Adrenal gland (tissue), 12 donors: ENCODE results near the gene HAUS2. TPM values are rescaled to one million over a fixed set of nuclear protein-coding genes. Genes with fewer than 3 reads are reported as not detected.

Source experiments
- DNase-seq, 7 donors: peaks; one replicate each; pipeline ENCODE4 v3.0.0-alpha.2; 2019 to 2020
- H3K27ac ChIP-seq, 5 donors: fragments of 200-600 bp; sonication (generic) in 4 of 5; 1 replicate in 3 of 5; 2 replicates in 2 of 5; pipeline versions ENCODE4 v1.5.1 to v1.8.0; 2016 to 2020; ENCODE audit warnings: mild to moderate bottlenecking in 1 of 5
- H3K27me3 ChIP-seq: fragments of 200-600 bp; 2 replicates; pipeline ENCODE4 v1.8.0; 2021
- H3K36me3 ChIP-seq, 2 donors: fragments of 200-600 bp; replicated peaks in 1 of 2; 1 replicate in 1 of 2; 2 replicates in 1 of 2; pipeline versions ENCODE4 v1.5.1 to v1.8.0; 2018 to 2022
- H3K4me1 ChIP-seq, 2 donors: fragments of 200-600 bp; replicated peaks in 1 of 2; 1 replicate in 1 of 2; 2 replicates in 1 of 2; pipeline versions ENCODE4 v1.5.1 to v1.8.0; 2018 to 2021
- H3K4me3 ChIP-seq, 4 donors: fragments of 200-600 bp; sonication (generic) in 3 of 4; one replicate each; pipeline ENCODE4 v1.5.1; 2016 to 2018
- H3K9me3 ChIP-seq, 3 donors: fragments of 200-600 bp; sonication (generic) in 1 of 3; replicated peaks in 1 of 3; 1 replicate in 2 of 3; 2 replicates in 1 of 3; pipeline versions ENCODE4 v1.5.1 to v1.8.0; 2016 to 2021
- POLR2A ChIP-seq, 2 donors: fragments of 450-650 bp; IDR thresholded peaks; one replicate each; pipeline ENCODE4 v1.6.1; 2017; ENCODE audit warnings: antibody characterized with exemption in 2 of 2, mild to moderate bottlenecking in 2 of 2, moderate library complexity in 1 of 2
- WGBS, 4 donors: extraction: QIAGEN DNeasy Blood & Tissue Kit in 2 of 4; methylation state at CpG; one replicate each; pipeline versions ENCODE4 v1.1.5 to v1.1.7; 2013 to 2017; 5-methylcytosine and 5-hydroxymethylcytosine counted together
- intact Hi-C, 2 donors: fragments of 100-400 bp; cut with DNase I; formaldehyde crosslinking; loops; one replicate each; pipeline versions ENCODE4 v1.14.1 to v1.15.0; 2022 to 2023
- polyA plus RNA-seq, 3 donors: library from polyadenylated mRNA; stranded (reverse); fragments of 200-250 nt in 2 of 3; fragments of 350-450 nt in 1 of 3; fragmentation: Illumina TruSeq in 1 of 3; extraction: RNeasy Lipid Tissue Mini Kit (QIAGEN cat#74804) in 1 of 3; gene quantifications; one replicate each; pipeline ENCODE4 v1.2.3, GENCODE V29; 2013 to 2014
- total RNA-seq, 9 donors: library from RNA; depleted of rRNA in 4 of 9; stranded (reverse); fragments of >200 nt in 4 of 9; fragments of 120-200 nt in 1 of 9; fragmentation: NEBNext Ultra II Directional in 1 of 9; extraction: Animal tissue kit (Norgen Biotek cat#: 25700) in 1 of 9; gene quantifications; one replicate each; pipeline versions ENCODE4 v1.1.0 to v1.2.4, GENCODE V29; 2013 to 2023
- TF ChIP-seq, protein P1 (sequence below), 6 experiments: fragments of 450-650 bp in 4 of 6; fragments of 200-600 bp in 2 of 6; sonication (generic) in 1 of 6; IDR thresholded peaks; 1 replicate in 5 of 6; 2 replicates in 1 of 6; pipeline versions ENCODE4 v1.5.1 to v1.8.0; 2016 to 2021; ENCODE audit warnings: antibody characterized with exemption in 6 of 6, mild to moderate bottlenecking in 2 of 6, moderate library complexity in 1 of 6
- donor health status: healthy with polysubstance abuse.
- donor health status: Bipolar disorder and iron deficiency.
- donor health status: DM: yes; HTN: yes; CAD: no.
- donor health status: DM: no; HTN: no; CAD: no.
- donor health status: DM: no; HTN: no; CAD: no.
- donor health status: DM: yes; HTN: yes; CAD: no.

Gene HAUS2
- total and polyA plus RNA-seq, 12 donors: 5.8 to 57.9 (median 18.8) TPM

DNA sequence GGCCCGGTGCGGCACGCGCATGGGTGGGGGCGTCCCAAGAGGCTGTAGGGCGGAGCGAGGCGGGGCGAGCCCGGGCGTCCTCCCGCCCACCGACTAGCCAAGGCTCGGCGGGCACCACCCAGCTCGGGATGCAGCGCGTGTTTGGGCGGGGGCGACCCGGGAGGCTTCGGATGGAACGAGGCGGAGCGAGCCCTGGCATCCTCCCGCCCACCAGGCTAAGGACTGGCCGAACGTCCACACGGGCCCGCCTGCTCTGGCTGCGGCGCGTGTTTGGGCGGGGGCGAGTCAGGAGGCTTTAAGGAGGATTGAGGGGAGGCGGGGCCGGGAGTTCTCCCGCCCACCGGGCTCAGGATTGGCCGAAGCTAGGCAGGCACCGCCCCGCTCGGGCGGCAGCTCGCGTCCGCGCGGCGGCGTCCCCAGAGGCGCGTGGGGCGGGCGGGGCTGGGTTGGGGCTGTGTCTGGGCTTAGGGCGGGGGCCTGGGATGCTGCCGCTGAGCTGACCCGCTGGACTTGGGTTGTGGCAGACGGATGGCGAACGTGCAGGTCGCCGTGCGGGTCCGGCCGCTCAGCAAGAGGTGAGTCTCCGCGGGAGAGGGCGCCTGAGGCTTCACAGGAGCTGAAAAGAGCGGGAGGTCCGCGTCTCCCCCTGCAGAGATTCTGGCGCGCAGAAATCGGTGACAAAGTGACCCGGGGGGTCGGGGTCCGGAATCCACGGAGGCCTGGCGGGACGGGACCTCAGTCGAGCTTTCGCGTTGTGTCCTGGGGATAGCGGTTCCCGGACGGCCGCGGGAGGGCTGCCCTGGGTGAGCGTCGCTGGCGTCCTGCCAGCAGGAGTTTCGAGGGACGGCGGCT, 26.8 kb downstream of the HAUS2 start, which contains the start of gene STARD9:
Gene STARD9, plus strand, starts transcription at position 419 of the 852 bp plus-strand sequence. Its CDS starts 110 bp downstream, at position 529.
- Histone ChIP-seq H3K4me1 (peaks cover 0 to 30% of the 10 kb centered on the region in 2 donors), H3K9me3 (no peaks in the 10 kb centered on the region), H3K27me3 (no peaks in the 10 kb centered on the region), H3K36me3 (no peaks in the 10 kb centered on the region), H3K27ac (peak within 1 kb of the TSS in 3 of 5 donors; percentile 53 to 75 (median 67)), H3K4me3 (peak within 1 kb of the TSS in 3 of 4 donors; percentile 29 to 73 (median 30))
- intact Hi-C loops: no loop called here
- 0 to 1% (median 0%) methylated on average over 32 to 95 of the region's 95 CpGs; no CpG with 5 or more reads in 1 of the 4 donors for WGBS, 4 donors
- DNase-seq: peak; percentile 97 to 99 (median 98)
- TF ChIP-seq, protein P1, sequence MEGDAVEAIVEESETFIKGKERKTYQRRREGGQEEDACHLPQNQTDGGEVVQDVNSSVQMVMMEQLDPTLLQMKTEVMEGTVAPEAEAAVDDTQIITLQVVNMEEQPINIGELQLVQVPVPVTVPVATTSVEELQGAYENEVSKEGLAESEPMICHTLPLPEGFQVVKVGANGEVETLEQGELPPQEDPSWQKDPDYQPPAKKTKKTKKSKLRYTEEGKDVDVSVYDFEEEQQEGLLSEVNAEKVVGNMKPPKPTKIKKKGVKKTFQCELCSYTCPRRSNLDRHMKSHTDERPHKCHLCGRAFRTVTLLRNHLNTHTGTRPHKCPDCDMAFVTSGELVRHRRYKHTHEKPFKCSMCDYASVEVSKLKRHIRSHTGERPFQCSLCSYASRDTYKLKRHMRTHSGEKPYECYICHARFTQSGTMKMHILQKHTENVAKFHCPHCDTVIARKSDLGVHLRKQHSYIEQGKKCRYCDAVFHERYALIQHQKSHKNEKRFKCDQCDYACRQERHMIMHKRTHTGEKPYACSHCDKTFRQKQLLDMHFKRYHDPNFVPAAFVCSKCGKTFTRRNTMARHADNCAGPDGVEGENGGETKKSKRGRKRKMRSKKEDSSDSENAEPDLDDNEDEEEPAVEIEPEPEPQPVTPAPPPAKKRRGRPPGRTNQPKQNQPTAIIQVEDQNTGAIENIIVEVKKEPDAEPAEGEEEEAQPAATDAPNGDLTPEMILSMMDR (IDR thresholded peaks at IDR 0.05): no peak
- peak in 1 of 2 donors; percentile 44 for TF ChIP-seq POLR2A (IDR thresholded peaks at IDR 0.05)

DNA sequence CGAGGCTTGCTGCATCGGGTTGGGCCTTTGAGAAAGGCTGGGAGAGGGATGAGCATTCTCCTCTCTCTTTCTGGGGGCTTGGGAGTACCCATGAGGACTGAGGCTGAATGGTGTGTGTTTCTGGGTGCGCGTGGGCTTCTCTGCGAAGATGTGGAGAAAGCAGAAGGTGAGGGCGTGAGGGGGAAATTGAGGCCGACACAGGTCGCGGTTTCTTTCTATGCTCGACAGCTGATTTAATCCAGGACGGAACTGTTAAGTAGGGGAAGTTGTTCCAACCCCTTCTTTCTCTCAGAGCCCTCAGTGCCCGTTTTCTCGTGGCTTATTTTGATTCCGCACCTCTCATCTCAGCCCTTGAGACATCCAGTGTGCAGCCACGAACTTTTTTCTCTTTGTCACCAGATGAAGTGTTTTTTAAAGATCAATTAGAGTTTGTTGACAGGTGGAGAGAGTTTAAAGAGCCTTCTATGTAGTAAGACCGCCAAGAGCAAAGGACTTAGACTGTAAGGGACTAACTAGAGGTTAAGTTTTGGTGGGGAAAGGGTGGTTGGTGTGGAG, 27.5 kb downstream of the HAUS2 start:
- peaks cover 3 to 30% of the 10 kb centered on the region in 2 donors for H3K4me1 ChIP-seq
- peak overlapping the region in 3 of 4 donors; percentile 29 to 73 (median 30) for H3K4me3 ChIP-seq
- 27 to 35% (median 30%) methylated on average over 14 to 16 of the region's 16 CpGs for WGBS, 4 donors
- DNase-seq: no peak
- peak overlapping the region in 3 of 5 donors; percentile 53 to 75 (median 67) for H3K27ac ChIP-seq
- no peaks in the 10 kb centered on the region for H3K9me3 ChIP-seq
- no peak for TF ChIP-seq POLR2A (IDR thresholded peaks at IDR 0.05)
- TF ChIP-seq, protein P1 (IDR thresholded peaks at IDR 0.05): no peak
- H3K27me3 ChIP-seq: no peaks in the 10 kb centered on the region
- intact Hi-C loops: no loop called here
- H3K36me3 ChIP-seq: no peaks in the 10 kb centered on the region

DNA sequence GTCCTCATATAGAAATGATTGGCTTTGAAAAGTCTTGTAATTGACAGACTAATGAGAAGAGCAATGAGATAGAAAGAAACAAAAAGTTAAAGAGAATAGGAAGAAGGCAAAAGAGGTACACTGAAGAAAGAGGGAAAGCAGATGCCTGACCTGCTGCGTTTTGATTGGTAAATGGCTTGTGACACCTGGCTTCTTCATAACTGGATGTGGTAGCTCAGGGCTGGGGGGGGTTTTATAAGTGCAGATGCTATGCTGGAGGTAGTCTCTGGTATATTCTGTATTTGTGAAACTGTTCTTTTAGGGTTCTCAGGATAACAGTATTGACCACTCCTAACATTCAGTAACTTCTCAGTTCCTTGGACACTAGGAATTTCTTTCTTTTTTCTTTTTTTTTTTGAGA, 28.1 kb downstream of the HAUS2 start:
- 85 to 95% (median 91%) methylated on average over 1 of the region's 1 CpG for WGBS, 4 donors
- intact Hi-C loops: no loop called here
- TF ChIP-seq POLR2A (IDR thresholded peaks at IDR 0.05): no peak
- TF ChIP-seq, protein P1 (IDR thresholded peaks at IDR 0.05): no peak
- H3K4me1 ChIP-seq: peaks cover 7 to 33% of the 10 kb centered on the region in 2 donors
- H3K27me3 ChIP-seq: no peaks in the 10 kb centered on the region
- no peak for DNase-seq
- H3K9me3 ChIP-seq: no peaks in the 10 kb centered on the region
- no peak overlapping the region for H3K27ac ChIP-seq
- no peaks in the 10 kb centered on the region for H3K36me3 ChIP-seq
- no peak overlapping the region for H3K4me3 ChIP-seq

DNA sequence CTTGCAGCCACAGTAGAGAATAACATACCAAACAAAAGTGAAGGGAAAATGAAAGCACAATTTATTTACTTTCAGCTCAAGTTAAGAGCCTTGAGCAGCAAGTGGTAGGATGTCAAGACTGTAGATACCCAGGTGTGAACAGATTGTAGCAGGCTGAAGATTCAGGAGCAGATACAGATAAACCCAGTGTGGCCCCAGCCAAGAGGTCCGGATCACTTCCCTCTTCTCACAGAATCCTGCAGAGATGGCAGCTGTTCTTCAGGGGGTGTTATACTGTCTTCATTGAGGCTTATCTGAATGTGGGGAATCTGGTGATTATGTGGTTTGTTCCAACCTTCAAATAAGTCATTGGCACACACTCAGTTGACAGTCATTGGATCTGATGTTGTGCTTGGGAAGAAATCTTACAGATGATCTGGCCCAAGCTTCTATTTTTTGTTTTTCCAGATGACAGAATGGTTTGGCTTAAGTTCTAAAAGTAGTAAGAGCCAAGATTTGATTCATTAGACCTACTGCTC, 28.9 kb downstream of the HAUS2 start:
- 11 to 30% (median 16%) methylated on average over 1 of the region's 1 CpG for WGBS, 4 donors

More for the DNA sequence above, 28.9 kb downstream of the HAUS2 start:
- intact Hi-C loops: no loop called here
- no peaks in the 10 kb centered on the region for H3K9me3 ChIP-seq
- no peaks in the 10 kb centered on the region for H3K36me3 ChIP-seq
- no peak for TF ChIP-seq POLR2A (IDR thresholded peaks at IDR 0.05)
- TF ChIP-seq, protein P1 (IDR thresholded peaks at IDR 0.05): no peak
- H3K4me1 ChIP-seq: peaks cover 12 to 41% of the 10 kb centered on the region in 2 donors
- H3K27ac ChIP-seq: peak overlapping the region in 1 of 5 donors; percentile 33
- H3K27me3 ChIP-seq: no peaks in the 10 kb centered on the region
- DNase-seq: peak in 2 of 7 donors; percentile 27 to 39
- no peak overlapping the region for H3K4me3 ChIP-seq
